HCT116 (cell line): Measurements from ENCODE around the gene TRIM66. TPM values are rescaled to one million over a fixed set of nuclear protein-coding genes. Genes with fewer than 3 reads are reported as not detected.

Experiments used
- ATAC-seq: fragments of 200-7000 bp; cut with Tn5 transposase; 2 replicates; pipeline ENCODE4 v1.9.1; 2020; ENCODE audit warnings: mild to moderate bottlenecking, moderate library complexity
- BruUV-seq: library from RNA; stranded (reverse); fragments of 400-500 nt; replicated peaks from 2 replicates; lab custom pipeline; 2021; lab: Mats Ljungman, UMichigan
- CTCF ChIA-PET: fragments of 300-600 bp; sonication (Branson Sonifier 250); formaldehyde crosslinking; loops from one replicate; lab custom pipeline; 2021; ENCODE audit warnings: antibody characterized with exemption; lab: Charles Lee
- POLR2A ChIA-PET: fragments of 300-600, 350-600 bp; sonication (Branson Sonifier 250); formaldehyde crosslinking; loops from one replicate; lab custom pipeline; 2021; ENCODE audit warnings: antibody characterized with exemption; lab: Charles Lee
- RAD21 ChIA-PET, 2 experiments: fragments of 300-600 bp; sonication (Branson Sonifier 250); formaldehyde crosslinking; loops; one replicate each; lab custom pipeline; 2023; ENCODE audit warnings: low total read pairs in 2 of 2; ENCODE audit not compliant: uncharacterized antibody in 2 of 2, unreplicated experiment in 2 of 2, low non-redundant PET in 1 of 2; lab: Charles Lee
- DNase-seq: peaks from one replicate; pipeline ENCODE4 v3.0.0-alpha.2; 2010; ENCODE audit warnings: low read depth, low spot score
- H2AFZ ChIP-seq: fragments of 200-600 bp; shearing (Covaris generic), sonication (generic); 2 replicates; pipeline ENCODE4 v1.6.1; 2017; ENCODE audit warnings: low read depth, mixed run types, mixed read lengths, antibody characterized with exemption, low read length; ENCODE audit not compliant: poor library complexity, severe bottlenecking
- H3K27ac ChIP-seq: 2 replicates; pipeline ENCODE4 v1.5.1; 2012; ENCODE audit warnings: low read depth, low read length
- H3K27me3 ChIP-seq: fragments of 200-600 bp; sonication (generic); 2 replicates; pipeline ENCODE4 v1.6.1; 2016; ENCODE audit warnings: mixed run types, low read length, mixed read lengths; ENCODE audit not compliant: insufficient read depth
- H3K36me3 ChIP-seq, 2 experiments: fragments of 200-500 bp in 1 of 2; fragments of 200-600 bp in 1 of 2; sonication (Bioruptor generic) in 1 of 2; sonication (generic) in 1 of 2; 2 replicates each; pipeline versions ENCODE4 v1.5.1 to v1.6.1; 2014 to 2016; ENCODE audit warnings: low read length in 2 of 2, inconsistent platforms in 1 of 2, mixed read lengths in 1 of 2, mixed run types in 1 of 2; ENCODE audit not compliant: insufficient read depth in 2 of 2, control insufficient read depth in 1 of 2
- H3K4me1 ChIP-seq, 2 experiments: fragments of 200-600 bp in 1 of 2; sonication (generic) in 1 of 2; 2 replicates each; pipeline versions ENCODE4 v1.5.1 to v1.6.1; 2012 to 2017; ENCODE audit warnings: low read length in 2 of 2, inconsistent platforms in 1 of 2, mild to moderate bottlenecking in 1 of 2, mixed read lengths in 1 of 2, mixed run types in 1 of 2, moderate library complexity in 1 of 2; ENCODE audit not compliant: insufficient read depth in 2 of 2, control insufficient read depth in 1 of 2
- H3K4me2 ChIP-seq: fragments of 200-600 bp; sonication (generic); 2 replicates; pipeline ENCODE4 v1.6.1; 2017; ENCODE audit warnings: mixed run types, low read length, mixed read lengths
- H3K4me3 ChIP-seq, 2 experiments: fragments of 200-600 bp in 1 of 2; sonication (generic) in 1 of 2; replicated peaks in 1 of 2; 2 replicates each; pipeline ENCODE4 v1.5.1; 2011 to 2016; ENCODE audit warnings: low read length in 2 of 2, control low read depth in 1 of 2, low read depth in 1 of 2, mild to moderate bottlenecking in 1 of 2, mixed read lengths in 1 of 2, mixed run types in 1 of 2
- H3K79me2 ChIP-seq: fragments of 200-600 bp; sonication (generic); 2 replicates; pipeline ENCODE4 v1.6.1; 2017; ENCODE audit warnings: mild to moderate bottlenecking, mixed run types, low read length, moderate library complexity, mixed read lengths; ENCODE audit not compliant: insufficient read depth
- H3K9ac ChIP-seq: fragments of 200-600 bp; sonication (generic); 2 replicates; pipeline ENCODE4 v1.6.1; 2016; ENCODE audit warnings: low read length, mixed read lengths
- H3K9me2 ChIP-seq: fragments of 200-600 bp; sonication (generic), shearing (Covaris generic); 2 replicates; pipeline ENCODE4 v1.6.1; 2017; ENCODE audit warnings: mixed run types, mild to moderate bottlenecking, moderate library complexity; ENCODE audit not compliant: insufficient read depth
- H3K9me3 ChIP-seq, 2 experiments: fragments of 200-500 bp in 1 of 2; fragments of 200-600 bp in 1 of 2; sonication (Bioruptor generic) in 1 of 2; sonication (generic) in 1 of 2; 2 replicates each; pipeline ENCODE4 v1.6.1; 2014 to 2017; ENCODE audit warnings: low read length in 2 of 2, mixed read lengths in 2 of 2, inconsistent platforms in 1 of 2, low read depth in 1 of 2, mild to moderate bottlenecking in 1 of 2, mixed run types in 1 of 2, moderate library complexity in 1 of 2; ENCODE audit not compliant: control insufficient read depth in 1 of 2, insufficient read depth in 1 of 2
- H4K20me1 ChIP-seq: fragments of 200-600 bp; sonication (generic), shearing (Covaris generic); 2 replicates; pipeline ENCODE4 v1.6.1; 2017; ENCODE audit warnings: mixed run types, mild to moderate bottlenecking, moderate library complexity; ENCODE audit not compliant: insufficient read depth
- CBX3 ChIP-seq: IDR thresholded peaks from 2 replicates; pipeline ENCODE4 v1.6.1; 2012; ENCODE audit warnings: low read depth
- EGR1 ChIP-seq: IDR thresholded peaks from 2 replicates; pipeline ENCODE4 v1.6.1; 2012; ENCODE audit warnings: low read depth
- EZH2 ChIP-seq: fragments of 200-600 bp; sonication (generic); IDR thresholded peaks from 2 replicates; pipeline ENCODE4 v1.6.1; 2017; ENCODE audit warnings: antibody characterized with exemption, mixed run types
- POLR2A ChIP-seq: IDR thresholded peaks from 2 replicates; pipeline ENCODE4 v1.7.0; 2011; ENCODE audit warnings: borderline replicate concordance; ENCODE audit not compliant: insufficient read depth, insufficient read length; ENCODE audit errors: extremely low read depth
- RAD21 ChIP-seq: IDR thresholded peaks from 2 replicates; pipeline ENCODE4 v1.6.1; 2012; ENCODE audit warnings: low read depth, mild to moderate bottlenecking
- SIN3A ChIP-seq: IDR thresholded peaks from 2 replicates; pipeline ENCODE4 v1.6.1; 2012; ENCODE audit warnings: low read depth
- TCF7L2 ChIP-seq: IDR thresholded peaks from 2 replicates; pipeline ENCODE4 v1.7.0; 2011; ENCODE audit warnings: borderline replicate concordance, inconsistent platforms; ENCODE audit not compliant: insufficient read depth, insufficient read length; ENCODE audit errors: extremely low read depth
- intact Hi-C: fragments of 100-400 bp; cut with micrococcal nuclease; formaldehyde crosslinking; loops from 2 replicates; pipeline ENCODE4 v1.10.0; 2022
- total RNA-seq: library from RNA; stranded (reverse); gene quantifications from one replicate; pipeline ENCODE4 v1.2.1, GENCODE V29; 2021; ENCODE audit not compliant: unreplicated experiment
- TF ChIP-seq, protein P1 (sequence below), 3 experiments: fragments of 200-600 bp in 1 of 3; sonication (generic) in 1 of 3; IDR thresholded peaks in 2 of 3; conservative IDR thresholded peaks in 1 of 3; 2 replicates each; pipeline ENCODE4 v1.5.1; 2012 to 2017; ENCODE audit warnings: low read depth in 2 of 3, low read length in 2 of 3, antibody characterized with exemption in 1 of 3, borderline replicate concordance in 1 of 3, control low read depth in 1 of 3, mild to moderate bottlenecking in 1 of 3, mixed read lengths in 1 of 3, mixed run types in 1 of 3, moderate library complexity in 1 of 3; ENCODE audit not compliant: insufficient read depth in 1 of 3
- TF ChIP-seq, protein P2 (sequence below): IDR thresholded peaks from 2 replicates; pipeline ENCODE4 v1.6.1; 2012

TRIM66 gene
- total RNA-seq, 1 experiment from 2014 or later, result 24.8 TPM

DNA sequence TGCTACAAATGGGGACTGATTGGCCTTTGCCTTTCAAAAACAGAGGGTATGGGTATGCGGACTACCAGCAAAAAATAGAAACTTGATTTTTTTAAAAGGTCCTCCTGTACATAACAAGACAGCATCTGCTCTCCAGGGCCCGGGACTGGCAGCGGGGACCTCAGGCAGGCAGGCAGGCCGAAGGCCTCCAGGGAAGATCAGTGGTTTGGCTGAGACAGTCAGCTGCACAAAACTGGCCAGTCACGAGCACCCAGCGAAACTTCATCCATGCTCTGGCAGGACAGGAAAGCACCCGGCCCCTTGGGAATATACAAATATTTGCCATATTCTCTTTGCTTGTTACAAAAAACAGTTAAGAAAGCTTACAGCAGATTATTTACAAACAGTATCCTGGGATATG lies 11.1 kb upstream of the TRIM66 start:
- ChIA-PET POLR2A (no interaction called here), CTCF (no interaction called here), RAD21 (no interaction called here)
- Histone ChIP-seq H4K20me1 (no peaks in the 10 kb centered on the region), H3K9ac (no peak overlapping the region), H3K36me3 (peaks cover 0 to 11% of the 10 kb centered on the region in 2 experiments; a peak in 1 of 4 replicates), H3K4me2 (no peak overlapping the region), H3K9me2 (no peaks in the 10 kb centered on the region), H3K4me3 (no peak overlapping the region), H3K79me2 (peaks cover 21% of the 10 kb centered on the region), H3K27ac (no peak overlapping the region), H3K9me3 (no peaks in the 10 kb centered on the region), H2AFZ (no peak overlapping the region), H3K27me3 (no peaks in the 10 kb centered on the region), H3K4me1 (peaks cover 5 to 16% of the 10 kb centered on the region in 2 experiments; a peak in 3 of 4 replicates)
- no TSS peak for BruUV-seq
- DNase-seq, result no peak
- no peak for ATAC-seq
- no peak for TF ChIP-seq POLR2A
- TF ChIP-seq, protein P1, sequence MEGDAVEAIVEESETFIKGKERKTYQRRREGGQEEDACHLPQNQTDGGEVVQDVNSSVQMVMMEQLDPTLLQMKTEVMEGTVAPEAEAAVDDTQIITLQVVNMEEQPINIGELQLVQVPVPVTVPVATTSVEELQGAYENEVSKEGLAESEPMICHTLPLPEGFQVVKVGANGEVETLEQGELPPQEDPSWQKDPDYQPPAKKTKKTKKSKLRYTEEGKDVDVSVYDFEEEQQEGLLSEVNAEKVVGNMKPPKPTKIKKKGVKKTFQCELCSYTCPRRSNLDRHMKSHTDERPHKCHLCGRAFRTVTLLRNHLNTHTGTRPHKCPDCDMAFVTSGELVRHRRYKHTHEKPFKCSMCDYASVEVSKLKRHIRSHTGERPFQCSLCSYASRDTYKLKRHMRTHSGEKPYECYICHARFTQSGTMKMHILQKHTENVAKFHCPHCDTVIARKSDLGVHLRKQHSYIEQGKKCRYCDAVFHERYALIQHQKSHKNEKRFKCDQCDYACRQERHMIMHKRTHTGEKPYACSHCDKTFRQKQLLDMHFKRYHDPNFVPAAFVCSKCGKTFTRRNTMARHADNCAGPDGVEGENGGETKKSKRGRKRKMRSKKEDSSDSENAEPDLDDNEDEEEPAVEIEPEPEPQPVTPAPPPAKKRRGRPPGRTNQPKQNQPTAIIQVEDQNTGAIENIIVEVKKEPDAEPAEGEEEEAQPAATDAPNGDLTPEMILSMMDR (IDR thresholded peaks at IDR 0.05 in 2 of 3, conservative IDR thresholded peaks at IDR 0.05 in 1 of 3; ENCODE audit: borderline replicate concordance in 1 of 3, insufficient read depth in 1 of 3, low read depth in 2 of 3, low read length in 2 of 3), result no peak
- TF ChIP-seq, protein P2, sequence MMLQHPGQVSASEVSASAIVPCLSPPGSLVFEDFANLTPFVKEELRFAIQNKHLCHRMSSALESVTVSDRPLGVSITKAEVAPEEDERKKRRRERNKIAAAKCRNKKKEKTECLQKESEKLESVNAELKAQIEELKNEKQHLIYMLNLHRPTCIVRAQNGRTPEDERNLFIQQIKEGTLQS, result no peak
- TF ChIP-seq CBX3, result no peak
- TF ChIP-seq TCF7L2, result no peak
- TF ChIP-seq EGR1, result no peak
- TF ChIP-seq SIN3A, result no peak
- TF ChIP-seq EZH2, result no peak
- TF ChIP-seq RAD21, result no peak
- intact Hi-C loops, result no loop called here
